ENCODE measurements around the gene KHK.

Gene KHK

DNA sequence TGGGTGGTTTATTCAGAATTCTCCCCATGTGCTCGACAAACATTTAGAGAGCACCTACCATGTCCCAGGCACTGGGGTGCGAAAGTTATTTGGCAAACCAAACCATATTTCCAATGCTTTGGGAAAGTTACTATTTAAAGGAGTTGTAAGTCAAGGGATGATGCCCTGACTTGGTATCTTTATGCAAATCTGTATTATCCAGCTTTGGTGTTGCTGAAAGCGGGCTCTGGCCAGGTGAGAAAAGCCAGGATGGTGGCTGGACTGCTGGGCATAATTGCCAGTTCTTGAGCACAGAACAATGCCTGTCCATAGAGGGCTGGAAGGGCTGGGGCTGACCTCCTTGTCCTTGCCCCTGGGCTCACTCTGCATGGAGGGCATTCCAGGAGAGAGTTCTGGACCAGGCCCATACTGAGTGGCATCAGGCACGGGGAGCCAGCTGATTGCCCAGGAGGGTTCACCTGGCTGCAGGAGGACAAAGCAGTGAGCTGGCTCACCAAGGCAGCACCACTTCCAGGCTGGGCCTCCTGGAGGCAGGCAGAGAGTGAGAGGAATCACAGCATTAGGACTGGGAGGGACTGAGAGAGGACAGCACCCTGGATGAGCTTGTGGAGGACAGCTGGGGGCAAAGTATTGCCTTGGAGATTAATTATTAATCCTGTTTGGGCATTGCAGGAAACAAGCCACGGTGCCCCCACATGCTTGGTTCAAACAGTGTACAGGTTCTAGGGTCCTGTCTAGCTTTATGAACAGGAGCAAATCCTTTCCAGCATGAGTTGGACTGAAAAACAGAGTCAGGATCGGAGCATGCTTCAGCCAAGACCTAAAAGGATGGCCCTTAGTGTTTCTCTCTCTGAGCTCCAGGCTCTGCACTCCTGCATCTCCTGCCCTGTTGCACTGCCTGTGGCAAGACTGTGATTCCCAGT, 7.1 kb downstream of the KHK start:
- no peak overlapping the region for H3K4me2 ChIP-seq (ENCODE audit: low read length)
- no peaks in the 10 kb centered on the region for H3F3A ChIP-seq (ENCODE audit: insufficient read depth, low read length)
- H3K4me1 ChIP-seq (ENCODE audit: insufficient read depth, low read length, severe bottlenecking): peaks cover 11% of the 10 kb centered on the region
- no peaks in the 10 kb centered on the region for H4K20me1 ChIP-seq (ENCODE audit: insufficient read depth, low read length)
- TF ChIP-seq EZH2 (IDR thresholded peaks at IDR 0.05; ENCODE audit: borderline replicate concordance, low read length): no peak
- TF ChIP-seq, protein P1, sequence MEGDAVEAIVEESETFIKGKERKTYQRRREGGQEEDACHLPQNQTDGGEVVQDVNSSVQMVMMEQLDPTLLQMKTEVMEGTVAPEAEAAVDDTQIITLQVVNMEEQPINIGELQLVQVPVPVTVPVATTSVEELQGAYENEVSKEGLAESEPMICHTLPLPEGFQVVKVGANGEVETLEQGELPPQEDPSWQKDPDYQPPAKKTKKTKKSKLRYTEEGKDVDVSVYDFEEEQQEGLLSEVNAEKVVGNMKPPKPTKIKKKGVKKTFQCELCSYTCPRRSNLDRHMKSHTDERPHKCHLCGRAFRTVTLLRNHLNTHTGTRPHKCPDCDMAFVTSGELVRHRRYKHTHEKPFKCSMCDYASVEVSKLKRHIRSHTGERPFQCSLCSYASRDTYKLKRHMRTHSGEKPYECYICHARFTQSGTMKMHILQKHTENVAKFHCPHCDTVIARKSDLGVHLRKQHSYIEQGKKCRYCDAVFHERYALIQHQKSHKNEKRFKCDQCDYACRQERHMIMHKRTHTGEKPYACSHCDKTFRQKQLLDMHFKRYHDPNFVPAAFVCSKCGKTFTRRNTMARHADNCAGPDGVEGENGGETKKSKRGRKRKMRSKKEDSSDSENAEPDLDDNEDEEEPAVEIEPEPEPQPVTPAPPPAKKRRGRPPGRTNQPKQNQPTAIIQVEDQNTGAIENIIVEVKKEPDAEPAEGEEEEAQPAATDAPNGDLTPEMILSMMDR (IDR thresholded peaks at IDR 0.05; ENCODE audit: low read length): no peak
- H3K9me3 ChIP-seq (ENCODE audit: low read length): no peaks in the 10 kb centered on the region
- H3K4me3 ChIP-seq (ENCODE audit: low read depth, low read length, poor library complexity, severe bottlenecking): no peak overlapping the region
- H3K79me2 ChIP-seq (ENCODE audit: insufficient read depth, low read length): no peaks in the 10 kb centered on the region
- H3K27me3 ChIP-seq (ENCODE audit: insufficient read depth, low read length): no peaks in the 10 kb centered on the region
- H2AFZ ChIP-seq (ENCODE audit: low read length): no peak overlapping the region
- no peak overlapping the region for H3K9ac ChIP-seq (ENCODE audit: low read length)
- H3K36me3 ChIP-seq (ENCODE audit: insufficient read depth, low read length): no peaks in the 10 kb centered on the region
- H3K9me2 ChIP-seq (ENCODE audit: low read depth, low read length): no peaks in the 10 kb centered on the region
- H3K27ac ChIP-seq (ENCODE audit: low read depth, low read length, poor library complexity, severe bottlenecking): no peak overlapping the region

DNA sequence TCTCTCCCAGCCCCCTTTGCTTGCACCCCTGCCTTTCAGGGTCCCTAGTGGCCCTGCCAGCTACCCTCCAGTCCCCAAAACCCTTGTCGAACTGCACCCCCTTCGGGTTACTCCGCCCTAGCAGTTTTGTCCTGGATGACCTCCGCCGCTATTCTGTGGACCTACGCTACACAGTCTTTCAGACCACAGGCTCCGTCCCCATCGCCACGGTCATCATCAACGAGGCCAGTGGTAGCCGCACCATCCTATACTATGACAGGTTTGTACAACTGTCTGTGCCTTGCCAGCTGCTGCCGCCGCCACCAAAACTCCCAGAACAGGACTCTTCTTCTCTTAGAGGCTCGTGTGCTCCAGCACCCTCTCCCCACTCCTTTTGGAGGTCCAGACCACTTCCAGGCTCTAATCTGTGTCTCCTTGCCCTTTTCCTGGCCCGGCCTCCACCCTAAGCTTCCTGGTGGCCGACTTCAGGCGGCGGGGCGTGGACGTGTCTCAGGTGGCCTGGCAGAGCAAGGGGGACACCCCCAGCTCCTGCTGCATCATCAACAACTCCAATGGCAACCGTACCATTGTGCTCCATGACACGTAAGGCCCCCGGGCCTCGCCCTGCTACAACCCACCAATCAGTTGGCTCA, 7.9 kb downstream of the KHK start:
- Histone ChIP-seq H3K27me3 (ENCODE audit: insufficient read depth, low read length) (no peaks in the 10 kb centered on the region), H3K36me3 (ENCODE audit: insufficient read depth, low read length) (no peaks in the 10 kb centered on the region), H3K4me1 (ENCODE audit: insufficient read depth, low read length, severe bottlenecking) (peaks cover 11% of the 10 kb centered on the region), H3F3A (ENCODE audit: insufficient read depth, low read length) (no peaks in the 10 kb centered on the region), H3K9ac (ENCODE audit: low read length) (no peak overlapping the region), H2AFZ (ENCODE audit: low read length) (no peak overlapping the region), H3K9me3 (ENCODE audit: low read length) (no peaks in the 10 kb centered on the region), H4K20me1 (ENCODE audit: insufficient read depth, low read length) (no peaks in the 10 kb centered on the region), H3K4me2 (ENCODE audit: low read length) (no peak overlapping the region), H3K79me2 (ENCODE audit: insufficient read depth, low read length) (no peaks in the 10 kb centered on the region), H3K9me2 (ENCODE audit: low read depth, low read length) (no peaks in the 10 kb centered on the region), H3K4me3 (ENCODE audit: low read depth, low read length, poor library complexity, severe bottlenecking) (no peak overlapping the region), H3K27ac (ENCODE audit: low read depth, low read length, poor library complexity, severe bottlenecking) (no peak overlapping the region)
- TF ChIP-seq, protein P1 (IDR thresholded peaks at IDR 0.05; ENCODE audit: low read length): no peak
- TF ChIP-seq EZH2 (IDR thresholded peaks at IDR 0.05; ENCODE audit: borderline replicate concordance, low read length): no peak

GRCh38 chr2:27095427-27095744, 8.8 kb downstream of the KHK start:
- no peaks in the 10 kb centered on the region for H3K79me2 ChIP-seq (ENCODE audit: insufficient read depth, low read length)
- H3K9me3 ChIP-seq (ENCODE audit: low read length): no peaks in the 10 kb centered on the region
- H3K4me3 ChIP-seq (ENCODE audit: low read depth, low read length, poor library complexity, severe bottlenecking): no peak overlapping the region
- peaks cover 11% of the 10 kb centered on the region for H3K4me1 ChIP-seq (ENCODE audit: insufficient read depth, low read length, severe bottlenecking)
- H3F3A ChIP-seq (ENCODE audit: insufficient read depth, low read length): no peaks in the 10 kb centered on the region
- no peak for TF ChIP-seq EZH2 (IDR thresholded peaks at IDR 0.05; ENCODE audit: borderline replicate concordance, low read length)
- TF ChIP-seq, protein P1 (IDR thresholded peaks at IDR 0.05; ENCODE audit: low read length): no peak
- H3K9ac ChIP-seq (ENCODE audit: low read length): no peak overlapping the region
- H3K9me2 ChIP-seq (ENCODE audit: low read depth, low read length): no peaks in the 10 kb centered on the region
- H3K36me3 ChIP-seq (ENCODE audit: insufficient read depth, low read length): no peaks in the 10 kb centered on the region
- no peak overlapping the region for H3K4me2 ChIP-seq (ENCODE audit: low read length)
- H4K20me1 ChIP-seq (ENCODE audit: insufficient read depth, low read length): no peaks in the 10 kb centered on the region
- H2AFZ ChIP-seq (ENCODE audit: low read length): peak overlapping the region; percentile 54; the same call in 1 of the 2 replicates
- H3K27ac ChIP-seq (ENCODE audit: low read depth, low read length, poor library complexity, severe bottlenecking): no peak overlapping the region
- no peaks in the 10 kb centered on the region for H3K27me3 ChIP-seq (ENCODE audit: insufficient read depth, low read length)

All from OCI-LY1 (cell line).